Measurements from ENCODE around the gene CDK5RAP3.

- TF ChIP-seq ZNF274 (IDR thresholded peaks at IDR 0.05; ENCODE audit: low read length) (no peak), ZNF274 (tag by site-specific recombination; IDR thresholded peaks at IDR 0.05; ENCODE audit: borderline replicate concordance) (no peak), ZNF704 (tag by site-specific recombination; IDR thresholded peaks at IDR 0.05) (no peak), CTCF (tag by site-specific recombination; IDR thresholded peaks at IDR 0.05) (no peak), ZNF692 (tag by site-specific recombination; IDR thresholded peaks at IDR 0.05) (no peak), ZNF629 (tag by site-specific recombination; IDR thresholded peaks at IDR 0.05) (no peak), KLF7 (tag by site-specific recombination; IDR thresholded peaks at IDR 0.05; ENCODE audit: borderline replicate concordance) (no peak), AEBP2 (tag by site-specific recombination; IDR thresholded peaks at IDR 0.05; ENCODE audit: borderline replicate concordance) (no peak), PRDM4 (tag by site-specific recombination; IDR thresholded peaks at IDR 0.05) (no peak), ZBTB49 (tag by site-specific recombination; IDR thresholded peaks at IDR 0.05; ENCODE audit: low read depth) (no peak)
These were observed 35.0 kb upstream of the CDK5RAP3 start for GRCh38 chr17:47935961-47936360.
